WI38 (cell line): ENCODE measurements around the gene IL18RAP.

Experiments used
- H3K4me3 ChIP-seq: 2 replicates; pipeline ENCODE4 v1.5.1; 2011; ENCODE audit warnings: low read depth, mild to moderate bottlenecking, control low read depth, low read length
- TF ChIP-seq, protein P1 (sequence below): IDR thresholded peaks from 2 replicates; pipeline ENCODE4 v1.5.1; 2012; ENCODE audit warnings: low read depth, mild to moderate bottlenecking, control low read depth, low read length

Gene IL18RAP, protein sequence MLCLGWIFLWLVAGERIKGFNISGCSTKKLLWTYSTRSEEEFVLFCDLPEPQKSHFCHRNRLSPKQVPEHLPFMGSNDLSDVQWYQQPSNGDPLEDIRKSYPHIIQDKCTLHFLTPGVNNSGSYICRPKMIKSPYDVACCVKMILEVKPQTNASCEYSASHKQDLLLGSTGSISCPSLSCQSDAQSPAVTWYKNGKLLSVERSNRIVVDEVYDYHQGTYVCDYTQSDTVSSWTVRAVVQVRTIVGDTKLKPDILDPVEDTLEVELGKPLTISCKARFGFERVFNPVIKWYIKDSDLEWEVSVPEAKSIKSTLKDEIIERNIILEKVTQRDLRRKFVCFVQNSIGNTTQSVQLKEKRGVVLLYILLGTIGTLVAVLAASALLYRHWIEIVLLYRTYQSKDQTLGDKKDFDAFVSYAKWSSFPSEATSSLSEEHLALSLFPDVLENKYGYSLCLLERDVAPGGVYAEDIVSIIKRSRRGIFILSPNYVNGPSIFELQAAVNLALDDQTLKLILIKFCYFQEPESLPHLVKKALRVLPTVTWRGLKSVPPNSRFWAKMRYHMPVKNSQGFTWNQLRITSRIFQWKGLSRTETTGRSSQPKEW

GRCh38 chr2:102422910-102423309 is at the start of gene IL18RAP:
Gene IL18RAP, plus strand, starts transcription at chr2:102423160. Its CDS starts 118 bp downstream, at chr2:102423278.
- H3K4me3 ChIP-seq: no peak within 1 kb of the TSS
- TF ChIP-seq, protein P1, sequence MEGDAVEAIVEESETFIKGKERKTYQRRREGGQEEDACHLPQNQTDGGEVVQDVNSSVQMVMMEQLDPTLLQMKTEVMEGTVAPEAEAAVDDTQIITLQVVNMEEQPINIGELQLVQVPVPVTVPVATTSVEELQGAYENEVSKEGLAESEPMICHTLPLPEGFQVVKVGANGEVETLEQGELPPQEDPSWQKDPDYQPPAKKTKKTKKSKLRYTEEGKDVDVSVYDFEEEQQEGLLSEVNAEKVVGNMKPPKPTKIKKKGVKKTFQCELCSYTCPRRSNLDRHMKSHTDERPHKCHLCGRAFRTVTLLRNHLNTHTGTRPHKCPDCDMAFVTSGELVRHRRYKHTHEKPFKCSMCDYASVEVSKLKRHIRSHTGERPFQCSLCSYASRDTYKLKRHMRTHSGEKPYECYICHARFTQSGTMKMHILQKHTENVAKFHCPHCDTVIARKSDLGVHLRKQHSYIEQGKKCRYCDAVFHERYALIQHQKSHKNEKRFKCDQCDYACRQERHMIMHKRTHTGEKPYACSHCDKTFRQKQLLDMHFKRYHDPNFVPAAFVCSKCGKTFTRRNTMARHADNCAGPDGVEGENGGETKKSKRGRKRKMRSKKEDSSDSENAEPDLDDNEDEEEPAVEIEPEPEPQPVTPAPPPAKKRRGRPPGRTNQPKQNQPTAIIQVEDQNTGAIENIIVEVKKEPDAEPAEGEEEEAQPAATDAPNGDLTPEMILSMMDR: no peak

DNA sequence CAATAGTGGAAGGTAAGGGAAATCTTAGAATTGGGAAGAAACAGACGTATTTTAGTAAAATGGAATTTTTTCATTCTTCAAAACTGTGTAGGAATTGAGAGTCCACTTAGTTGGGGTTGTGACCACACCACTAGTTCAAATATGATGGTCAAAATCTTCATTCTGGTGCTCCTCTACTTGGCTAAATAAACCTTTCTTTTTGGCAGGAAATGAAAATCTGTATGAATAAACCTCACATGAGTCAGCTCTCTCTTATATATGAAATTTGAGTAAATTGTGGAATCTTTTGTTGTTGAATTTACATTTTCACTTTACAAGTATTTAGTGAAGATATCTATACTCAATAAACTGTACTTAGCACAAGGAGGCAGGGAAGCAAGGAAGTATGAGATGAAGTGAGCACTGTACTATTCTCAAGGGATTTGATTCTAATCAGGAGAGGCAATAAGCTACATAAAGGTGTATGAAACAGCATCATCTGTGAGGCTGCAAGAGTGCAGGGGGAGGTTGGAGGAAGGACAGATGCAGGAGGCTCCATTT is 46.8 kb upstream of the IL18RAP start:
- TF ChIP-seq, protein P1: no peak
- no peak overlapping the region for H3K4me3 ChIP-seq

DNA sequence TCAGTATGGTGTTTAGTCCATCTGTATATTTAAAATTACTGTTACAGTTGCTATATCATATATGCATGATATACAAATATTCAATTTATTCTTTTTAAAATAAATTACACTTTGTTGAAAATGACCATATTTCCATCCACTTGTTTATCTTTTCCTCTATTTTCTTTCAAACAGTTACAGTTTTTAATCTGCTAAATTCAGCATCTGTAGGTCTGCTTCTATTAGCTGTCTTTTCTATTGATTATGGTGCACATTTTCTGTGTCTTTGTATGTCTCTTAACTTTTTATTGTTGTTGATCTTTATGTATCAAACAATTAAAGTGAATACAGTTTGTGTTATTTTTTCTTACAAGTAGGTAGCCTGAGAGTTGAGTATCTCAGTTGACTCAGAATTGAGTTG is 39.2 kb upstream of the IL18RAP start:
- TF ChIP-seq, protein P1: no peak
- H3K4me3 ChIP-seq: no peak overlapping the region

- H3K4me3 ChIP-seq: no peak overlapping the region
- TF ChIP-seq, protein P1: no peak
Measured at GRCh38 chr2:102385522-102385921, 37.4 kb upstream of the IL18RAP start.

DNA sequence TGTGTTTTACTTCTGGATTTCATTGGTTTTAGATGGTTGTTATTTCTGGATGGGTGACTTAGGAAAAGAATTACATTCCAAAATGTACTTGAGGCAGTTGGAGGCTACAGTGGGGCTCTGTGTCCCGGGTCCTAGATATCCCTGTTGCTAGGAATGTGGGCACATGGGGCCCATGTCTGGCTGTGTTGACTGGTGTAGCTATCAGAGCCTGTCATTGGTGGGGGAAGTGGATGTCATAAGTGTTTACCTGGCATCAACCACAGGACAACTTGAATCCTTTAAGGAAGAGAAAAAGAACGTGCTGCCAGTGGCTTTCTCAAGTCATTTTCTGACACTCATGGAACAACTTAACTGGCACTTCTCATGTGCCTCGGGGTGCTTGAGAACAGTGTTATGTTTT is 37.0 kb upstream of the IL18RAP start:
- TF ChIP-seq, protein P1: no peak
- no peak overlapping the region for H3K4me3 ChIP-seq

GRCh38 chr2:102386867-102387541 is 36.0 kb upstream of the IL18RAP start:
- H3K4me3 ChIP-seq: no peak overlapping the region
- TF ChIP-seq, protein P1: no peak
